Measurements from ENCODE around the gene DDX31. TPM values are rescaled to one million over a fixed set of nuclear protein-coding genes. Genes with fewer than 3 reads are reported as not detected.

Gene DDX31
- polyA plus RNA-seq, 4 donors = 15.5 to 19.2 (median 16.8) TPM

GRCh38 chr9:132600326-132600984, 69.3 kb downstream of the DDX31 start:
- DNase-seq (ENCODE audit: low read depth in 4 of 4, low spot score in 3 of 4) = no peak

DNA sequence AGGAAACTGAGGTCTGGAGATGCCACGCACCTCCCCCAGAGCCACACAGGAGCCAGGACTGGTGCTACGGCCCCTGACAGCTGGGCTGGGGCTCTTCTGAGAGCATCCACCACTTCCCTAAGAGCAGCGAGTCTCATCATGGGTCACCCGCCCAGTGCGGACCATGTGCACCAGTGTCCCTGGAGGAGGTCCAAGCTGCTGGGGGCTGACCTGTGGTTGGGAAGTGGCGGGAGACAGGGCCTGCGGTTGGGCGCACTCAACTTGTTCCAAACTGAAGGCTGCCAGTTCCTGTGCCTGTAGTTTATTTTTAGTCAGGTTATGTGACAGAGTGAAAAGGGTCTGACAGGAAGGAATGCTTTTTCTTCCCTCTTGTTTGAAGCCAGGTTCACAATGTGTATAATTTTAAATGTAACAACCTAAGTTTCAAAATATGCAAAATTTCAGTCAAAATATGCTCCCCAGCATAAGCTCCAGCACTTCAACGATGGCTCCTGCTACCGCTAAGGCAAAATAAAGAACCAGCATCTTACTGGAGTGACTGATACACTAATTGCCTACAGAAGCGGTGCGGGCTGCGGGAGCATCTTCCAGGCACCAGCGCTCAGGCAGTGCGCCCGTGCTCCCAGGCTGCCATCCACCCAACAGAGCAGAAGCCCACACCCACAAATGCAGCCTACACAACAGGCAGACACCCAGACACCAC, 72.6 kb downstream of the DDX31 start:
- DNase-seq (ENCODE audit: low read depth in 4 of 4, low spot score in 3 of 4) = no peak

- no peak for DNase-seq (ENCODE audit: low read depth in 4 of 4, low spot score in 3 of 4)
Observed at GRCh38 chr9:132596200-132596599, 73.6 kb downstream of the DDX31 start.

DNA sequence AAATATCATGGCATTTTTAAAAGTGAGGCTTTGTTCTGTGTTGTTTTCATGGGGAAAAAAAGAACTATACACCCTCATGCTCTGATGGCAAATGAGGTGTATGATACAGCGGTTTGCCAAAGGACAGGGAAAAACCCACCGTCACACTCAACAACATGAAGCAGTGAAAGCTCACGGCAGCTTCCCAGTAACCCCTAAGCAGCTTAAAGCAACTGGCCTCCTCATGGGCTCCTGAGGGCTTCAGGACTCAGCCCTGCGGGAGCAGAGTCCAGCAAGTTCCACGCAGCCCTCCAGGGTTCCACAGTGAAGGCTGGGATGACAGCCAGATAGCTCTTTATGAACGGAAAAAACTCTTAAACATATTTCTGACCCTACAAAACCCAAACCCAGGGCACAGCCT, 74.5 kb downstream of the DDX31 start:
- no peak for DNase-seq (ENCODE audit: low read depth in 4 of 4, low spot score in 3 of 4)

DNA sequence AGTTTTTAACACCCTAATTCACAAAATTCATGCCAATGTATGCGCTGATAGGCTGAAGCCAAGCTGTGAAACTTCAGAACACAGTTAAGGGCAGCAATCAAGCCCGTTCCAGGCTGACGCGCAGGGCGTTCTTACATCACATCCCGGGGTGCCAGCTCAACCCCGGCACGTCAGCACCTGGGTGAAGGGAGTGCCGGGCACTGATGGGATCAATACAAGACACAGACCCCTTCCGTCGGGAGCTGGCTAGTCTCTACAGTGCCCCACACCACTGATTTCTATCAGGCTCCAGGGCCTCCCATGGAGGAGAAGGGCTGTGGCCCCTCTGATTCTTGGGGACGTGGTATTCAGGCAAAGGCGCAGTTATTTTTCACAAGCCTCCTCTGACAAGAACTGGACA, 75.4 kb downstream of the DDX31 start:
- DNase-seq (ENCODE audit: low read depth in 4 of 4, low spot score in 3 of 4) = no peak

DNA sequence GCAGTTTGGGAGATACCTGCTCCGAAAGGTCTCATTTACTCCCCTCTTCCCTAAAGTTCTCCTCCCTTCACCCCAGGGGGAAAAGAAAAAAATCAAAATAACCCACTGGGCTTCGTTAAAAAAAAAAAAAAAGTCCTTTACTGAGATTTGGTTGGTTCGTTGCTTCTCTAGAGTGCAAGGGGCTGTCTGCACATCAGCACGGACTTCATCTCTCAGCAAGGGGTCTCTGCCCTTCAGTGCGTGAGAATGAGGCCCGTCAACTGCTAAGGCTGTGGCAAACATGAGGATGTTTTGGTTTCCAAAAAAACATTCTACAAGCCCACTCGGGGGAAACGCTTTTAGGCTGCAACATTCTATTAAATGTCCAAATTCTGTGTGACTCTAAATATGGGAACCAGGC, 77.3 kb downstream of the DDX31 start:
- DNase-seq (ENCODE audit: low read depth in 4 of 4, low spot score in 3 of 4) = no peak

- no peak for DNase-seq (ENCODE audit: low read depth in 4 of 4, low spot score in 3 of 4)
Observed at GRCh38 chr9:132591751-132592314, 78.0 kb downstream of the DDX31 start.

GRCh38 chr9:132591244-132591643, 78.5 kb downstream of the DDX31 start:
- no peak for DNase-seq (ENCODE audit: low read depth in 4 of 4, low spot score in 3 of 4)

GRCh38 chr9:132590318-132591182, 79.2 kb downstream of the DDX31 start:
- DNase-seq (ENCODE audit: low read depth in 4 of 4, low spot score in 3 of 4) = no peak

- no peak for DNase-seq (ENCODE audit: low read depth in 4 of 4, low spot score in 3 of 4)
Observed at GRCh38 chr9:132590037-132590317, 79.8 kb downstream of the DDX31 start.

GRCh38 chr9:132589148-132590036, 80.4 kb downstream of the DDX31 start:
- DNase-seq (ENCODE audit: low read depth in 4 of 4, low spot score in 3 of 4) = no peak

GRCh38 chr9:132588501-132589147, 81.2 kb downstream of the DDX31 start:
- no peak for DNase-seq (ENCODE audit: low read depth in 4 of 4, low spot score in 3 of 4)

DNA sequence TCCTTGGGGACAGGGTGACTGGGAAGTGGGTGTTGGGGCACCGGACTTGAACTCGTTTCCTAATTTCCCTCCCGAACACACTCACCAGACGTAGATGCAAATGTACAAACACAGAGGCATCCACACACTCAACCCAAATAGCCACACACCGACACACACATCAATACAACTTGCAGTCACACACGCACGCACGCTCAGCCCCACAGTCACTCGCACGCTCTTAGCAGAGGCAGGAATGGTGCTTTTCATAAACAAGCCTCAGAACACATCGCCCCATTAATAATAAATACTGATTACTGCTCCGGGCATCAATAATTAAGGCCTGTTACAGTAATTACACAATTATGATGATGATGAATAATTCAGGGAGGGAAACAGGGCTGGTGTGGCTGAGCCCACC, 81.7 kb downstream of the DDX31 start:
- no peak for DNase-seq (ENCODE audit: low read depth in 4 of 4, low spot score in 3 of 4)

GRCh38 chr9:132587592-132587955, 82.2 kb downstream of the DDX31 start:
- DNase-seq (ENCODE audit: low read depth in 4 of 4, low spot score in 3 of 4) = no peak

- DNase-seq (ENCODE audit: low read depth in 4 of 4, low spot score in 3 of 4) = no peak
Observed at GRCh38 chr9:132586830-132587591, 82.8 kb downstream of the DDX31 start.

- no peak for DNase-seq (ENCODE audit: low read depth in 4 of 4, low spot score in 3 of 4)
Observed at GRCh38 chr9:132585954-132586829, 83.6 kb downstream of the DDX31 start.

- no peak for DNase-seq (ENCODE audit: low read depth in 4 of 4, low spot score in 3 of 4)
Observed at GRCh38 chr9:132584601-132585560, 84.9 kb downstream of the DDX31 start.
